Transverse colon (tissue), 4 donors: Measurements from ENCODE around the gene PJA2. TPM values are rescaled to one million over a fixed set of nuclear protein-coding genes. Genes with fewer than 3 reads are reported as not detected.

Experiments
- DNase-seq: peaks from one replicate; pipeline ENCODE4 v3.0.0-alpha.2; 2019
- H3K27ac ChIP-seq, 4 donors: fragments of 200-600 bp; sonication (generic); 2 replicates each; pipeline ENCODE4 v1.5.1; 2016 to 2018; ENCODE audit warnings: inconsistent platforms in 4 of 4
- H3K27me3 ChIP-seq: fragments of 200-600 bp; sonication (generic); 2 replicates; pipeline ENCODE4 v1.5.1; 2017; ENCODE audit warnings: inconsistent platforms
- H3K36me3 ChIP-seq, 4 donors: fragments of 200-600 bp; sonication (generic); 2 replicates each; pipeline ENCODE4 v1.5.1; 2017 to 2019; ENCODE audit warnings: inconsistent platforms in 4 of 4
- H3K4me1 ChIP-seq, 4 donors: fragments of 200-600 bp; sonication (generic); 2 replicates each; pipeline ENCODE4 v1.5.1; 2017 to 2020; ENCODE audit warnings: inconsistent platforms in 4 of 4
- H3K4me3 ChIP-seq, 4 donors: fragments of 200-600 bp; sonication (generic); 1 replicate in 1 of 4; 2 replicates in 3 of 4; pipeline versions ENCODE4 v1.5.1 to v1.6.1; 2017 to 2019; ENCODE audit warnings: inconsistent platforms in 4 of 4
- H3K9me3 ChIP-seq, 2 donors: fragments of 200-600 bp; sonication (generic); 2 replicates each; pipeline ENCODE4 v1.5.1; 2017 to 2019; ENCODE audit warnings: inconsistent platforms in 2 of 2
- CTCF ChIP-seq, 5 experiments: fragments of 200-600 bp in 3 of 5; fragments of 450-650 bp in 2 of 5; sonication (generic) in 3 of 5; IDR thresholded peaks; 1 replicate in 2 of 5; 2 replicates in 3 of 5; pipeline ENCODE4 v1.5.1; 2016 to 2017; ENCODE audit warnings: antibody characterized with exemption in 5 of 5, inconsistent platforms in 3 of 5, mild to moderate bottlenecking in 2 of 5, moderate library complexity in 1 of 5
- EP300 ChIP-seq: sonication (generic); formaldehyde crosslinking; IDR thresholded peaks from one replicate; pipeline ENCODE4 v1.6.1; 2017; ENCODE audit warnings: antibody characterized with exemption, low read depth
- POLR2A ChIP-seq: fragments of 450-650 bp; IDR thresholded peaks from one replicate; pipeline ENCODE4 v1.6.1; 2016; ENCODE audit warnings: antibody characterized with exemption, mild to moderate bottlenecking, moderate library complexity
- POLR2AphosphoS5 ChIP-seq, 3 donors: sonication (generic); formaldehyde crosslinking; IDR thresholded peaks; one replicate each; pipeline ENCODE4 v1.6.1; 2016; ENCODE audit warnings: antibody characterized with exemption in 3 of 3
- WGBS, 2 donors: methylation state at CpG; one replicate each; pipeline ENCODE4 v1.1.5; 2018; ENCODE audit warnings: low coverage in 1 of 2; 5-methylcytosine and 5-hydroxymethylcytosine counted together
- in situ Hi-C, 4 donors: fragments of 200-750 bp; cut with MboI; loops; one replicate each; pipeline versions ENCODE4 v1.15.0 to v1.15.1; 2017; ENCODE audit warnings: low sequenced_read_pairs in 3 of 4, low pct_ligation_motif_present in 1 of 4, low pct_unique_long_range_greater_than_20kb in 1 of 4
- intact Hi-C: fragments of 100-400 bp; cut with DNase I; formaldehyde crosslinking; loops from one replicate; pipeline ENCODE4 v1.15.1; 2023; ENCODE audit warnings: low total_unique reads
- total RNA-seq, 4 donors: library from RNA; depleted of rRNA; stranded (reverse); fragments of >200 nt; gene quantifications; one replicate each; pipeline ENCODE4 v1.1.0, GENCODE V29; 2016

Gene PJA2
- 10 to 100 TPM; 62.5 to 93.8 (median 78.2) TPM for total RNA-seq

GRCh38 chr5:109409844-109410388 lies at the start of gene PJA2:
PJA2 (minus strand) TSS chr5:109409974; CDS start chr5:109383433, 26,541 bp downstream.
- Histone ChIP-seq H3K27ac (peak within 1 kb of the TSS; percentile 95 to 99 (median 98)), H3K27me3 (no peaks in the 10 kb centered on the region), H3K4me1 (peaks cover 23 to 64% (median 35%) of the 10 kb centered on the region in 4 donors), H3K4me3 (peak within 1 kb of the TSS; percentile 76 to 93 (median 84)), H3K36me3 (no peaks in the 10 kb centered on the region), H3K9me3 (no peaks in the 10 kb centered on the region)
- WGBS, 2 donors = 0 to 1% methylated on average over 2 to 36 of the region's 44 CpGs
- TF ChIP-seq POLR2AphosphoS5 (IDR thresholded peaks at IDR 0.05) (peak; percentile 95 to 97 (median 96)), CTCF (IDR thresholded peaks at IDR 0.05) (peak; percentile 31 to 75 (median 34)), POLR2A (peak; percentile 89), EP300 (no peak)
- peak; percentile 98 for DNase-seq
- in situ Hi-C loops = loop anchor here in 2 of 4 donors (25.0 kb wide), 2 partner anchors 277 to 1023 kb away; partner anchors contain the start of genes FBXL17 (in 1 of the 2) and MAN2A1 (in 1 of the 2)
- intact Hi-C loops = loop anchor here (10.0 kb wide), 1 partner anchor 55 kb away; no protein-coding TSS in a partner anchor

GRCh38 chr5:109455598-109456096 lies 45.9 kb upstream of the PJA2 start:
- Histone ChIP-seq H3K9me3 (no peaks in the 10 kb centered on the region), H3K27me3 (no peaks in the 10 kb centered on the region), H3K4me1 (peaks cover 8 to 23% (median 10%) of the 10 kb centered on the region in 4 donors), H3K27ac (peak overlapping the region; percentile 23 to 51 (median 42)), H3K36me3 (no peaks in the 10 kb centered on the region), H3K4me3 (no peak overlapping the region)
- 19 to 36% methylated on average over 3 of the region's 3 CpGs for WGBS, 2 donors
- intact Hi-C loops = no loop called here
- in situ Hi-C loops = loop anchor here in 2 of 4 donors (25.0 kb wide), 2 partner anchors 543 to 768 kb away; no protein-coding TSS in a partner anchor
- no peak for TF ChIP-seq EP300
- TF ChIP-seq POLR2AphosphoS5 (IDR thresholded peaks at IDR 0.05) = peak; percentile 13 to 68 (median 45)
- peak; percentile 11 for DNase-seq

- 55 to 60% methylated on average over 5 to 6 of the region's 6 CpGs for WGBS, 2 donors
- TF ChIP-seq EP300 (no peak), POLR2A (no peak)
- Histone ChIP-seq H3K9me3 (no peaks in the 10 kb centered on the region), H3K4me1 (peaks cover 8 to 23% (median 10%) of the 10 kb centered on the region in 4 donors), H3K27ac (peak overlapping the region; percentile 23 to 51 (median 42)), H3K36me3 (no peaks in the 10 kb centered on the region), H3K4me3 (no peak overlapping the region), H3K27me3 (no peaks in the 10 kb centered on the region)
- no peak for DNase-seq
- in situ Hi-C loops = loop anchor here in 2 of 4 donors (25.0 kb wide), 2 partner anchors 543 to 768 kb away; no protein-coding TSS in a partner anchor
- intact Hi-C loops = no loop called here
These were observed 45.1 kb upstream of the PJA2 start for GRCh38 chr5:109454731-109455505.

GRCh38 chr5:109453251-109453650 lies 43.5 kb upstream of the PJA2 start:
- no peaks in the 10 kb centered on the region for H3K9me3 ChIP-seq
- intact Hi-C loops = no loop called here
- no peak for DNase-seq
- TF ChIP-seq EP300 (no peak), CTCF (IDR thresholded peaks at IDR 0.05) (no peak), POLR2AphosphoS5 (IDR thresholded peaks at IDR 0.05) (no peak), POLR2A (no peak)
- no peaks in the 10 kb centered on the region for H3K36me3 ChIP-seq
- H3K27me3 ChIP-seq = no peaks in the 10 kb centered on the region
- H3K4me3 ChIP-seq = no peak overlapping the region
- H3K4me1 ChIP-seq = peaks cover 8 to 23% (median 10%) of the 10 kb centered on the region in 4 donors
- H3K27ac ChIP-seq = no peak overlapping the region
- in situ Hi-C loops = loop anchor here in 2 of 4 donors (25.0 kb wide), 2 partner anchors 541 to 766 kb away; no protein-coding TSS in a partner anchor
